ENCODE data around the gene KCNMA1.
"Not testable (repeated sequence)": the region's sequence is repeated elsewhere in the genome, so short reads cannot be mapped to it uniquely, and the experiment has no call there.

KCNMA1 gene

GRCh38 chr10:77415313-77415960 is 222.2 kb downstream of the KCNMA1 start:
- WGBS = 81% methylated on average over 5 of the region's 6 CpGs
- H4K8ac ChIP-seq (ENCODE audit: low read length) = peak overlapping the region; percentile 86
- H3K4ac ChIP-seq (ENCODE audit: low read depth in 1 of 2, low read length in 2 of 2) = peak overlapping the region; percentile 50 to 65
- H3K9me3 ChIP-seq (ENCODE audit: control insufficient read depth, low read length) = no peaks in the 10 kb centered on the region
- H3K18ac ChIP-seq (ENCODE audit: low read depth in 1 of 2, low read length in 2 of 2) = peak overlapping the region; percentile 91
- peak overlapping the region in 1 of 2 experiments; percentile 3 for H3K23ac ChIP-seq (ENCODE audit: low read length in 2 of 2)
- peak overlapping the region; percentile 68 for H2AK5ac ChIP-seq (ENCODE audit: low read length, severe bottlenecking)
- H3K4me1 ChIP-seq (ENCODE audit: control insufficient read depth, insufficient read depth, low read depth, low read length) = peaks cover 22% of the 10 kb centered on the region
- peak overlapping the region; percentile 81 to 96 for H2BK12ac ChIP-seq (ENCODE audit: low read length in 2 of 2)
- peaks cover 10% of the 10 kb centered on the region for H3K79me1 ChIP-seq (replicated peaks; ENCODE audit: low read length, poor library complexity, severe bottlenecking)
- H2BK15ac ChIP-seq (ENCODE audit: low read depth, poor library complexity, severe bottlenecking) = no peak overlapping the region
- H3K14ac ChIP-seq (ENCODE audit: low read length in 2 of 2) = peak overlapping the region in 1 of 2 experiments; percentile 45
- no peak overlapping the region for H3K4me3 ChIP-seq (ENCODE audit: insufficient read depth in 1 of 2, low read depth in 1 of 2, low read length in 2 of 2)
- no peak overlapping the region for H2BK120ac ChIP-seq (ENCODE audit: low read depth, low read length)
- peak overlapping the region; percentile 93 for H3K27ac ChIP-seq (ENCODE audit: low read length, poor library complexity, severe bottlenecking)
- H2BK5ac ChIP-seq (ENCODE audit: low read depth, low read length, poor library complexity, severe bottlenecking) = no peak overlapping the region
- no peak overlapping the region for H3K9ac ChIP-seq (ENCODE audit: low read length)
- no peak overlapping the region for H2AFZ ChIP-seq (ENCODE audit: low read depth, low read length)
- H3K4me2 ChIP-seq (ENCODE audit: low read length, poor library complexity, severe bottlenecking) = no peak overlapping the region
- H3K36me3 ChIP-seq (ENCODE audit: control insufficient read depth in 1 of 2, insufficient read depth in 2 of 2, low read depth in 1 of 2, low read length in 2 of 2) = no peaks in the 10 kb centered on the region
- peak overlapping the region; percentile 95 for H4K91ac ChIP-seq (ENCODE audit: low read length)
- DNase-seq = no peak
- no peaks in the 10 kb centered on the region for H3K27me3 ChIP-seq (ENCODE audit: control insufficient read depth in 1 of 2, insufficient read depth in 1 of 2, low read length in 2 of 2)

GRCh38 chr10:77413231-77413630 is 224.4 kb downstream of the KCNMA1 start:
- DNase-seq = no peak
- no peak overlapping the region for H2BK5ac ChIP-seq (ENCODE audit: low read depth, low read length, poor library complexity, severe bottlenecking)
- no peak overlapping the region for H3K9ac ChIP-seq (ENCODE audit: low read length)
- no peak overlapping the region for H4K91ac ChIP-seq (ENCODE audit: low read length)
- H3K27me3 ChIP-seq (ENCODE audit: control insufficient read depth in 1 of 2, insufficient read depth in 1 of 2, low read length in 2 of 2) = no peaks in the 10 kb centered on the region
- no peak overlapping the region for H2BK15ac ChIP-seq (ENCODE audit: low read depth, poor library complexity, severe bottlenecking)
- no peak overlapping the region for H3K4me3 ChIP-seq (ENCODE audit: insufficient read depth in 1 of 2, low read depth in 1 of 2, low read length in 2 of 2)
- H3K4me2 ChIP-seq (ENCODE audit: low read length, poor library complexity, severe bottlenecking) = no peak overlapping the region
- H3K14ac ChIP-seq (ENCODE audit: low read length in 2 of 2) = no peak overlapping the region
- H3K79me1 ChIP-seq (replicated peaks; ENCODE audit: low read length, poor library complexity, severe bottlenecking) = peaks cover 11% of the 10 kb centered on the region
- H3K18ac ChIP-seq (ENCODE audit: low read depth in 1 of 2, low read length in 2 of 2) = no peak overlapping the region
- no peak overlapping the region for H2AFZ ChIP-seq (ENCODE audit: low read depth, low read length)
- H3K27ac ChIP-seq (ENCODE audit: low read length, poor library complexity, severe bottlenecking) = no peak overlapping the region
- H3K36me3 ChIP-seq (ENCODE audit: control insufficient read depth in 1 of 2, insufficient read depth in 2 of 2, low read depth in 1 of 2, low read length in 2 of 2) = no peaks in the 10 kb centered on the region
- H4K8ac ChIP-seq (ENCODE audit: low read length) = no peak overlapping the region
- H3K4ac ChIP-seq (ENCODE audit: low read depth in 1 of 2, low read length in 2 of 2) = peak overlapping the region in 1 of 2 experiments; percentile 10
- H3K23ac ChIP-seq (ENCODE audit: low read length in 2 of 2) = peak overlapping the region in 1 of 2 experiments; percentile 62
- H2AK5ac ChIP-seq (ENCODE audit: low read length, severe bottlenecking) = no peak overlapping the region
- no peaks in the 10 kb centered on the region for H3K9me3 ChIP-seq (ENCODE audit: control insufficient read depth, low read length)
- H2BK12ac ChIP-seq (ENCODE audit: low read length in 2 of 2) = peak overlapping the region in 1 of 2 experiments; percentile 49
- H2BK120ac ChIP-seq (ENCODE audit: low read depth, low read length) = no peak overlapping the region
- peaks cover 31% of the 10 kb centered on the region for H3K4me1 ChIP-seq (ENCODE audit: control insufficient read depth, insufficient read depth, low read depth, low read length)
- whole genome bisulfite sequencing = 85% methylated on average over 7 of the region's 7 CpGs

GRCh38 chr10:77412573-77413133 is 225.0 kb downstream of the KCNMA1 start:
- 90% methylated on average over 8 of the region's 8 CpGs for WGBS
- not testable (repeated sequence) for H3K4me2 ChIP-seq (ENCODE audit: low read length, poor library complexity, severe bottlenecking); H3K27me3 ChIP-seq (ENCODE audit: control insufficient read depth in 1 of 2, insufficient read depth in 1 of 2, low read length in 2 of 2); H3K4ac ChIP-seq (ENCODE audit: low read depth in 1 of 2, low read length in 2 of 2); H3K23ac ChIP-seq (ENCODE audit: low read length in 2 of 2); H3K9me3 ChIP-seq (ENCODE audit: control insufficient read depth, low read length); H2BK120ac ChIP-seq (ENCODE audit: low read depth, low read length); H3K36me3 ChIP-seq (ENCODE audit: control insufficient read depth in 1 of 2, insufficient read depth in 2 of 2, low read depth in 1 of 2, low read length in 2 of 2); H4K8ac ChIP-seq (ENCODE audit: low read length); H3K14ac ChIP-seq (ENCODE audit: low read length in 2 of 2); DNase-seq; H4K91ac ChIP-seq (ENCODE audit: low read length); H3K9ac ChIP-seq (ENCODE audit: low read length); H2AFZ ChIP-seq (ENCODE audit: low read depth, low read length); H2BK5ac ChIP-seq (ENCODE audit: low read depth, low read length, poor library complexity, severe bottlenecking); H3K27ac ChIP-seq (ENCODE audit: low read length, poor library complexity, severe bottlenecking); H3K4me3 ChIP-seq (ENCODE audit: insufficient read depth in 1 of 2, low read depth in 1 of 2, low read length in 2 of 2); H2BK15ac ChIP-seq (ENCODE audit: low read depth, poor library complexity, severe bottlenecking)
- Histone ChIP-seq H2BK12ac (ENCODE audit: low read length in 2 of 2) (peak overlapping the region in 1 of 2 experiments; percentile 87), H3K79me1 (replicated peaks; ENCODE audit: low read length, poor library complexity, severe bottlenecking) (peaks cover 11% of the 10 kb centered on the region), H2AK5ac (ENCODE audit: low read length, severe bottlenecking) (peak overlapping the region; percentile 8), H3K4me1 (ENCODE audit: control insufficient read depth, insufficient read depth, low read depth, low read length) (peaks cover 30% of the 10 kb centered on the region), H3K18ac (ENCODE audit: low read depth in 1 of 2, low read length in 2 of 2) (peak overlapping the region in 1 of 2 experiments; percentile 72)

GRCh38 chr10:77411805-77412204 is 225.8 kb downstream of the KCNMA1 start:
- no peaks in the 10 kb centered on the region for H3K27me3 ChIP-seq (ENCODE audit: control insufficient read depth in 1 of 2, insufficient read depth in 1 of 2, low read length in 2 of 2)
- H3K9me3 ChIP-seq (ENCODE audit: control insufficient read depth, low read length) = no peaks in the 10 kb centered on the region
- H3K4me1 ChIP-seq (ENCODE audit: control insufficient read depth, insufficient read depth, low read depth, low read length) = peaks cover 27% of the 10 kb centered on the region
- no peak overlapping the region for H2BK5ac ChIP-seq (ENCODE audit: low read depth, low read length, poor library complexity, severe bottlenecking)
- no peak overlapping the region for H3K4me2 ChIP-seq (ENCODE audit: low read length, poor library complexity, severe bottlenecking)
- no peak overlapping the region for H3K23ac ChIP-seq (ENCODE audit: low read length in 2 of 2)
- no peak overlapping the region for H3K14ac ChIP-seq (ENCODE audit: low read length in 2 of 2)
- no peak overlapping the region for H2BK15ac ChIP-seq (ENCODE audit: low read depth, poor library complexity, severe bottlenecking)
- no peak overlapping the region for H2BK120ac ChIP-seq (ENCODE audit: low read depth, low read length)
- WGBS = 96% methylated on average over 11 of the region's 11 CpGs
- no peak overlapping the region for H3K9ac ChIP-seq (ENCODE audit: low read length)
- H4K91ac ChIP-seq (ENCODE audit: low read length) = no peak overlapping the region
- peaks cover 14% of the 10 kb centered on the region for H3K79me1 ChIP-seq (replicated peaks; ENCODE audit: low read length, poor library complexity, severe bottlenecking)
- no peak for DNase-seq
- H4K8ac ChIP-seq (ENCODE audit: low read length) = no peak overlapping the region
- no peak overlapping the region for H3K4me3 ChIP-seq (ENCODE audit: insufficient read depth in 1 of 2, low read depth in 1 of 2, low read length in 2 of 2)
- H3K4ac ChIP-seq (ENCODE audit: low read depth in 1 of 2, low read length in 2 of 2) = no peak overlapping the region
- H3K27ac ChIP-seq (ENCODE audit: low read length, poor library complexity, severe bottlenecking) = no peak overlapping the region
- H2BK12ac ChIP-seq (ENCODE audit: low read length in 2 of 2) = no peak overlapping the region
- H2AFZ ChIP-seq (ENCODE audit: low read depth, low read length) = no peak overlapping the region
- H2AK5ac ChIP-seq (ENCODE audit: low read length, severe bottlenecking) = no peak overlapping the region
- H3K36me3 ChIP-seq (ENCODE audit: control insufficient read depth in 1 of 2, insufficient read depth in 2 of 2, low read depth in 1 of 2, low read length in 2 of 2) = no peaks in the 10 kb centered on the region
- no peak overlapping the region for H3K18ac ChIP-seq (ENCODE audit: low read depth in 1 of 2, low read length in 2 of 2)

All from mesenchymal stem cell (in vitro differentiated cells and primary cell).